NT2/D1 (cell line): ENCODE measurements around the gene ARHGAP10.

Experiments used
- YY1 ChIP-seq: IDR thresholded peaks from 2 replicates; pipeline ENCODE4 v1.6.1; 2011; ENCODE audit not compliant: insufficient read length, insufficient read depth
- ZNF274 ChIP-seq: IDR thresholded peaks from 2 replicates; pipeline ENCODE4 v1.6.1; 2011; ENCODE audit warnings: mild to moderate bottlenecking, low read depth, low read length

DNA sequence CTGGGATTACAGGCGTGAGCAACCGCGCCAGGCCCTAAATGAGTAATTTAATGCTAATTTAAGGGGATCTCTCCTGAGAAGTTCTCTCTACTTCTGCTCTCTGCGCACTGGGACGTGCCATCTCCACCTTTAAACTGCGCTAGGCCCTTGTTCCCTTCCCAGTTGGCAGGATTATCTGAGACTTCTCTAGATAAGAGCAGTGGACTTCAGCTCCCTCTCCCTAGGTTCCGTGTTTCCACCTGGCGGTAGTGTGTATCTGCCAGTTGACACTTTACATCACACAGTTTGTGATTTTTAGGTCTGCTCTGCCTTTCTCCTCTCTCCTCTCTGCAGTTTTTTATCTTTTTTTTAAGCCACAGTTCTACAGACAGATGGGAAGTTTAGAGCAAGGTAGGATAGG lies 40.2 kb downstream of the ARHGAP10 start:
- TF ChIP-seq YY1 (no peak), ZNF274 (no peak)
